Sciatic nerve (tissue), 2 donors: ENCODE results near the gene SKOR1. TPM values are rescaled to one million over a fixed set of nuclear protein-coding genes. Genes with fewer than 3 reads are reported as not detected.

Experiments
- ATAC-seq: fragments of 200-7000 bp; cut with Tn5 transposase; one replicate; pipeline ENCODE4 v1.9.1; 2020; ENCODE audit warnings: mild to moderate bottlenecking, moderate library complexity
- DNase-seq: peaks from one replicate; pipeline ENCODE4 v3.0.0-alpha.2; 2020; ENCODE audit warnings: low spot score
- intact Hi-C: fragments of 100-400 bp; cut with DNase I; formaldehyde crosslinking; loops from one replicate; pipeline ENCODE4 v1.14.2; 2022
- total RNA-seq: library from RNA; stranded (reverse); fragmentation: NEBNext Ultra II Directional; extraction: Animal tissue kit (Norgen Biotek cat#: 25700); gene quantifications from one replicate; pipeline ENCODE4 v1.2.1, GENCODE V29; 2021
- donor health status: DM: no; HTN: no; CAD: no.
- donor health status: DM: no; HTN: no; CAD: no.

The SKOR1 gene
- total RNA-seq, result 1.3 TPM

DNA sequence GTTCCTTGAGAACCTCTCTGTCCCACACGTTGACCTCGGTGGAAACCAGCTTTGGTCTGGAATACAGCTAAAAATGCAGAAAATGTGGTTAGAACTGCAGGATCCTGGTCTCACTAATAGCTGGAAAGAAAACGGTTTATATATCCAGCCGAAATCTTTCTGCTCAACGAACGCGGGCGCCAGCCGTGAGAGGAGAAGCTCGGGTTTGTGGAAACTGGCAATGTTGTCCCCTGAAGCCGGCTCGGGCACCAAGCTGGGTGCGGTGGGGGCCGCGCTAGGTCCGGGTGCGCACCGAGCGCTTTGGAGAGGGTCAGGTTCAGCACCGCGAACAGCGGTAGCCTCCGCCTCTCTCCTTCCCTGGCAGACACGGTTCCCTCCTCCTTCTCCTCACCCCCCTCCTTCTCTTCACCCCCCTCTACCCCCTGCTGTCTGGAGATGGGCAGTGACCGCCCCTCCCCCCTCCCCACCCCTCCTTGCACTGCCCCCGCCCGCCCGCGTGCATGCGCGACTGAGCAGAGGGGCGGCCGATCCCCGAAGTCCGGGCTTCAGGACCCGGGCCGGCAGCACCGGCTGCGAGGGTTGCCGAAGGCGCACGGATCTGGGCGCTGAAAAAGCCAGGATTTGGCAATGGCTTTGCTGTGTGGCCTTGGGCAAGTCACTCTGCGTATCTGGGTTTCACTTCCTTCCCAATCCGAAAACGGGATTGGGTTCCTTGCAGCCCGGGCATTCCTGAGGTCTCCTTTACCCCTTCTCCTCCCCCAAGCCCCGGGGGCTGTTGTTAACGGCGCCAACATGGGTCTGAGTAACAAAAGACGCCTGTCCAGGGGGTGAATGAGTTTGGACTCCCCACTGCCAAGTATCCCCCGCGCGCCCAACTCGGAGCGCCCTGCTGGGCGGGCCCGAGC, at the start of gene SKOR1:
SKOR1 (plus strand) TSS at position 534 of the 905 bp plus-strand sequence; CDS start at position 628, 94 bp downstream.
- DNase-seq (peak; percentile 51), ATAC-seq (no peak)
- intact Hi-C loops, result no loop called here

DNA sequence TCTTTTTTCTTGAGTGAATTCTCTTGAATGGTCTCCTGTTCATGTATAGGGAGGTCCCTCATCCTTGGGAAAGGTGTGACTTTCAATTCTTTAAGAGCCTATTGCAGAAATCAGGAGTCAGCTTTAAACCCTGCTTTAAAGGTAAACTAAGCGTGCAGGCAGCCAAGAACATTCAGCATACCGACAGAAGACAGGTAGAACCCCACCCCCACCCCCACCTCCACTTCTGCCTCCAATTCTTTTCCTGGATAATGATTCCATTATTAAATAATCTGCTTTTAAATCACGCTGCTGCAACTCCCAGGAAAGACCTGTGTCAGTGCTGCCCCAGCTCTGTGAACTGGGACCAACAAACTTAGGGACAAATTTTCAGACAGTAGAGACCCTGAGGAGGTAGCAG, 49.3 kb upstream of the SKOR1 start:
- intact Hi-C loops, result no loop called here
- DNase-seq (no peak), ATAC-seq (no peak)

GRCh38 chr15:67776600-67776999, 48.7 kb upstream of the SKOR1 start:
- intact Hi-C loops, result no loop called here
- DNase-seq (no peak), ATAC-seq (no peak)

- intact Hi-C loops, result no loop called here
- no peak for DNase-seq
These were observed 48.2 kb upstream of the SKOR1 start for GRCh38 chr15:67777071-67777470.

GRCh38 chr15:67777773-67778172, 47.5 kb upstream of the SKOR1 start:
- DNase-seq (no peak), ATAC-seq (no peak)
- intact Hi-C loops, result no loop called here

More at GRCh38 chr15:67777071-67777470, 48.2 kb upstream of the SKOR1 start:
- no peak for ATAC-seq

DNA sequence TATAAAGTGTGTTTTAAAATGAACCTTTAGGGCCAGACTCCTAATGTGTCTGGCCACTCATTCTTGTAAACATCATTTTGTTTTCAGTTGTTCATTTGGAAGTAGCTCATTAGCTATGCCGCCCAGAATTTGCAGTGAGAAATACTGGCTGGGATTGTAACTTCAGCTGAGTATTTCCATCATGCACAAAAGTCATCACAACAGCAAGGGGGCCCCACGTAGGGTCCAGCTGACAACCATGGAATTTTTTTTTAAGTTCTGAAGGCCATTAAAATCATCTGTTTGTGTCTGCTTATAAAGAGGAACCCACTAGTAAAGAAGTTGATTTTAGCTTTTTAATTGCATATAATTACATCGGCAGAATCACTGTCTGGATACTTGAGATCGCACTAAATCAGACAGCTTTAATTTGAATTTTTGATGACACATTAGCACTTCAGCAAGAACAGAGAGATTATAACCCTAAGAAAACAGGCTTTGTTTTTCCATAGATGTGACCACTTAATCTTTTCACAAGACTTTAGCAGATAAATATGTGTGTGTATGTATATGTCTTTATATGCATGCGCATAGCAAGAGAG, 46.3 kb upstream of the SKOR1 start:
- ATAC-seq (no peak), DNase-seq (no peak)
- intact Hi-C loops, result no loop called here

- intact Hi-C loops, result no loop called here
- DNase-seq (no peak), ATAC-seq (no peak)
These were observed 45.7 kb upstream of the SKOR1 start for GRCh38 chr15:67779549-67780111.

DNA sequence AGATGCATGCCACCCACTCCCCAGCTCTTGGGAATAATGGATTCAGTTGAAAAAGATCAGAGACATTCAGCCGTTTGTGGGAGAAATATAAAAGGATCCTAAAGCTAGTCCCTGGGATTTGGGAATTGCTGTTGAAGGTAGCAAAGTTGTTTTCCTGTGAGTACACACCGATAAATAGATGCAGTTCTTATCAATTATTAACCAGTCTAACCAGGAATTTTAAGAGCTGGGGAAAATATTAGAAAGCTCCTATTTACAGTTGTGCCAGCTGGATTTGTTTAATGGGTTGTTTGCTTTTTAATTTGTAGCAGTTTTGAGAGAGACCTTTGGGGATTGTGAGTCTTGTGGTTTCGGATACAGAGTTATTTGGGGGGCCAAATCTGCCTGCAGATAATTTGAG, 44.2 kb upstream of the SKOR1 start:
- ATAC-seq, result no peak

DNA sequence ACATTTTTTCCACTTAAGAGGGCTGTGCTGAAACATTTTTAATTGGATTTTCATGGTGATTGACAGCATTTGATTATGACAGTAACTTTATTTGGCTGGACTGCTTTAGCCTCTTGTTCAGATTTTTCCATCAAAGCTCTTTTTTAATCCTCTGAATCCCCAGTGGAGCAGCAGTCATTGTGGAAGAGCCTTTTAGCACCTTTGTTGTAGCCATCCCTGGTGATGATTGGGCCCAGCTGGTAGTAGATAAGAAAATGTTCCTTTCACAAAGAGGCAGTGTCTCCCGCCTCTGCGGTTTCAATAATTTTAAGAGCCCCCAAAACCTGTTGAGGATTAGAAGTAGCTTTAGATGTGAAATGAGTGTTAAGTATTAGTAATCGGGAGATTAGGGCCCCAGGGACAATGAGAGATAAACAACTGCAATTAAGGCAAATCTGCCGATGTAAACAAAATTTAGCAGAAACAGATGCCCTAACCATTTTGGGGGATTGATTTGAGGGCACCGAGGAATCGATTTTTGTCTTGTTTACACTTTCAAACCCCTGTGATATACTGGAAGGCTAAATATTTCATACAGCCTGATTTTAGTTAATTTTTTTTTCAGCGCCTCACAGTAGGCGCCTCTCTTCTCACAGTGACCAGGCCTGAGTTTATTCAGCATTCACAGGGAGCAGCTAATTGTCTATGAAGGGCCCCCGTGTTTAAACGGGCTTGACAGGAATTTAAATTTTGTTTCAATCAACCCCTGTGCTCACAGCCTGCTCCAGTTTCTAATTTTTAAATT, 43.2 kb upstream of the SKOR1 start:
- intact Hi-C loops, result no loop called here
- DNase-seq (no peak), ATAC-seq (no peak)

More for the DNA sequence above, 44.2 kb upstream of the SKOR1 start:
- intact Hi-C loops, result no loop called here
- no peak for DNase-seq

DNA sequence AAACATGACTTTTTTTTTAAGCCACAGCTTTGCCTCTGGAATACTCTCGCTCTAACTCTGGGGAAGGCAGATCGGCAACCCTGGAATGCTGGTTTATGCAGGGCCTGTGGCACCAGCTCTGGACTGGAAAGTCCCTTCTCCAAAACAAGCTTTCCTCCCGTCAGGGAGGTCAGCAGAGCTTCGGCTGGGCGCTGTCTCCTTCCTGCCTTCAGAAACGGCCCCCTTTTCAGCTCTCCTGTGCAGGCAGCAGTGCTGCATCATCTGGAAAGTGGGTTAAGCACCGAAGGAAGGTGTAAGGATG, 42.7 kb upstream of the SKOR1 start:
- intact Hi-C loops, result no loop called here
- ATAC-seq, result no peak
- DNase-seq, result no peak

DNA sequence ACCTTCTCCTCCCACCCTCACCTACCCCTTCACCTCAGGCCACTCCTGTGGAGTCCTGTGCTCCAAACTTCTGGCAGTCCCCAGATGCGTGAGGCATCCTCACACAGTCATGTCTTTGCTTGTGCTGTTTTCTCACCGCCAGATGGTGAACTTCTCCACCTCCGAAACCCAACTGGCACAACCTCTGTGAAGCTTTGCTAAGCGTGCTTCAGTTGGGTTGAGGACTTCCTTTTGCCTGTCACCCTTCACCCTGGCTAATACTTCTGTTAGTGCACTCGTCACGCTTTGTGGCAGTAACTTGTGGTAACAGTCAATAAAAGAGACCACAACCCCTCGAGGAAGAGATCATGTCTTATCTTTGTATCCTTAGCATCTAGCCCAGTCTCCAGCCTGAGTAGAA, 42.0 kb upstream of the SKOR1 start:
- intact Hi-C loops, result no loop called here
- ATAC-seq, result no peak
- no peak for DNase-seq

DNA sequence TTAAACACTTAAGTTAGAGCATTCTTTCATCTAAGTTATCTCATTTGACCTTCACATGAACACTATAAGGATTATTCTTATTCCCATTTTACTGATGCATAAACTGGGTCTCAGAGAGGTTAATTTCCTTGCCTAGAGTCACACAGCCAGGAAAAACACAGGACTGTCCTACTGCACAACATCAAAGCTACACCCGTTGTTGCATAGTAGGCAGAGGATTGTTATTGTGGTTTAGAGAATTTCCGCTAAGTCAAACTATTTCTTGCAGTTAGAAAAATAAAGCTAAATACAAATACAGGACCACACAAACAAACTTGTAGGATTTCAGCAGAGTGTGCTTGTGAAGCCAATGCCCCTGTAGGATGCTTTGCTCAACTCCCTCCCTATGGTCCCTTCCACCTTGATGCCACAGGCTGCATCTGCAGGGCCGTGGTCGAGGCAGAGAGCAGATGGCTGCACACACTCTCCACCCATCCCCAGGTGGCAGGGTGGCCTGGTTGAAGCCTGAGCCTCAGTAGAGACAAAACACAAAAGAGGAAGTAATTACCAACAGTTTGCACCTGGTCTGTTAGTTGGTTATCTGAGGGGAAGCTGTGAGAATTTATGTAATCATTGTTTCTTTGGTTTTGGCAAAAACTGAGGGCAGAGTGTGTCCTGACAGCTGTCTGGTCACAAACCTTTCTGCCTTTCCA, 41.1 kb upstream of the SKOR1 start:
- ATAC-seq (no peak), DNase-seq (no peak)
- intact Hi-C loops, result no loop called here

DNA sequence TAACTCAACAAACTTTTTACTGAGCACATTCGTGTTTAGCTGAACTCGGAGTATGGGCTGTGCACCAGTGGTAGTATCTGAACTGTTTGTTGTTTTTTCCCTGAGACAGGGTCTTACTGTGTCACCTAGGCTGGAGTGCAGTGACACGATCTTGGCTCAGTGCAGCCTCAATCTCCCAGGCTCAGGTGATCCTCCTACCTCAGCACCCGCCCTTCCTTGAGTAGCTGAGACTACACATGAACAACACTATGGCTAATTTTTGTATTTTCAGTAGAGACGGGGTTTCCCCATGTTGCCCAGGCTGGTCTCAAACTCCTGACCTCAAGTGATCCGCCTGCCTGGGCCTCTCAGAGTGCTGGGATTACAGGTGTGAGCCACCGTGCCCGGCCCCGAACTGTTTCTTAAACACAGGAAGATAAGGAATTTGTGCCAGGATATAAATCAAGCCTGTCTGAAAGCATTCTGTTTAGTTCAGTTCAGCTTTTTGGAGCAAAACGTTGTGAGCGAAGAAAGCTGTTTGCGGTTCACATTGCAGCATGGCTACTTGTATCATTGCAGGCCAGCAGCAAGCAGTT, 40.4 kb upstream of the SKOR1 start:
- DNase-seq (no peak), ATAC-seq (no peak)
- intact Hi-C loops, result no loop called here

GRCh38 chr15:67785431-67785830, 39.9 kb upstream of the SKOR1 start:
- ATAC-seq (no peak), DNase-seq (no peak)
- intact Hi-C loops, result no loop called here

GRCh38 chr15:67786646-67787045, 38.7 kb upstream of the SKOR1 start:
- intact Hi-C loops, result no loop called here
- DNase-seq (no peak), ATAC-seq (no peak)

- no peak for DNase-seq
- ATAC-seq, result no peak
- intact Hi-C loops, result no loop called here
These were observed 36.3 kb upstream of the SKOR1 start for GRCh38 chr15:67788986-67789385.

GRCh38 chr15:67790610-67791319, 34.5 kb upstream of the SKOR1 start:
- intact Hi-C loops, result no loop called here
- DNase-seq, result no peak
- ATAC-seq, result no peak

DNA sequence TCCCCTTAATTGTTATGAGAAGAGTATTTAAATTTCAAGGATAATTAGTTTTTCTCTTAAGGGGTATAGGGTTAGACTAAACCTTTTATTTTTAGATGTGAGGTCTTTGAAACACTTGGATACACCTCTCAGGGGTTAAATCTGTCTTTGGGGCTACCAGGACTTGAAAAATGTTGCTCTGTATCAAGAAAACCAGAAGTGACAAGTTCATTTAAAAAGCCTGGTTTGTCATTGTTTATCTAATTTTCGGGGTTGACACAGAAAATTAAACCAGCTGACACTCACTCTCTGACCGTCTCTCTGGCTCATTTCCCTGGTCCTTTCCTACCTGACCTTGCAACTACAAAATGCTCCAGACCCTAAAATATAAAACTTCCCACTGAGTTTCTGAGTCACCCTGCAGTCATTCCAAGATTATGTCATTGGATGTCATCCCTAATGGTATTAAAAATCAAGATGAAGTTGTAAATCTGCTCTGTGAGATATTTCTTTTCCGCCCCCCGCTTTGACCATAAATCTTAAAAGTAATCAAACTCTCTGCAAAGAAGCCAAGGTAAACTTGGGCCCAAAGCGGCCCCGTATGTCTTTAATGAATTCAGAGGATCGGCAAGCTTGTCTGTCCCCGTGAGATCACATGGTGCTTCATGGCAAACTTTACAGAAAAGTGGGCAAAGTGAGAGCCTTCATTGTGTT, 32.9 kb upstream of the SKOR1 start:
- ATAC-seq, result no peak
- DNase-seq, result no peak
- intact Hi-C loops, result no loop called here
